Mesenchymal stem cell (in vitro differentiated cells and primary cell): ENCODE data around the gene FSTL1.

ENCODE experiments used
- DNase-seq: peaks from one replicate; pipeline ENCODE4 v3.0.0-alpha.2; 2013
- H2AFZ ChIP-seq: one replicate; pipeline ENCODE4 v1.6.1; 2013; ENCODE audit warnings: low read depth, mild to moderate bottlenecking, control low read depth, inconsistent platforms, low read length, moderate library complexity
- H2AK5ac ChIP-seq: 2 replicates; pipeline ENCODE4 v1.6.1; 2013; ENCODE audit warnings: low read length, moderate library complexity, mild to moderate bottlenecking, inconsistent platforms; ENCODE audit not compliant: severe bottlenecking
- H2BK120ac ChIP-seq: one replicate; pipeline ENCODE4 v1.6.1; 2013; ENCODE audit warnings: low read depth, mild to moderate bottlenecking, inconsistent platforms, low read length, moderate library complexity
- H2BK12ac ChIP-seq, 2 experiments: one replicate each; pipeline ENCODE4 v1.6.1; 2013; ENCODE audit warnings: inconsistent platforms in 2 of 2, low read length in 2 of 2, mild to moderate bottlenecking in 2 of 2, moderate library complexity in 2 of 2, control low read depth in 1 of 2
- H2BK15ac ChIP-seq: one replicate; pipeline ENCODE4 v1.6.1; 2013; ENCODE audit warnings: mild to moderate bottlenecking, low read depth, inconsistent platforms; ENCODE audit not compliant: poor library complexity, severe bottlenecking
- H2BK5ac ChIP-seq: 2 replicates; pipeline ENCODE4 v1.6.1; 2013; ENCODE audit warnings: low read depth, mild to moderate bottlenecking, low read length, control low read depth, inconsistent platforms; ENCODE audit not compliant: poor library complexity, severe bottlenecking
- H3K14ac ChIP-seq, 2 experiments: one replicate each; pipeline ENCODE4 v1.6.1; 2013; ENCODE audit warnings: inconsistent platforms in 2 of 2, low read length in 2 of 2, control low read depth in 1 of 2, mild to moderate bottlenecking in 1 of 2, moderate library complexity in 1 of 2
- H3K18ac ChIP-seq, 2 experiments: one replicate each; pipeline ENCODE4 v1.6.1; 2013; ENCODE audit warnings: inconsistent platforms in 2 of 2, low read length in 2 of 2, control low read depth in 1 of 2, low read depth in 1 of 2, mild to moderate bottlenecking in 1 of 2
- H3K23ac ChIP-seq, 2 experiments: one replicate each; pipeline ENCODE4 v1.6.1; 2013; ENCODE audit warnings: inconsistent platforms in 2 of 2, low read length in 2 of 2, mild to moderate bottlenecking in 2 of 2, moderate library complexity in 2 of 2, control low read depth in 1 of 2
- H3K27ac ChIP-seq: 2 replicates; pipeline ENCODE4 v1.5.1; 2013; ENCODE audit warnings: mild to moderate bottlenecking, moderate library complexity, low read length, control low read depth, inconsistent platforms; ENCODE audit not compliant: poor library complexity, severe bottlenecking
- H3K27me3 ChIP-seq, 2 experiments: 2 replicates each; pipeline versions ENCODE4 v1.6.1 to v1.7.0; 2013; ENCODE audit warnings: low read length in 2 of 2, mild to moderate bottlenecking in 2 of 2, moderate library complexity in 2 of 2, control low read depth in 1 of 2, inconsistent platforms in 1 of 2; ENCODE audit not compliant: control insufficient read depth in 1 of 2, insufficient read depth in 1 of 2
- H3K36me3 ChIP-seq, 2 experiments: 2 replicates each; pipeline versions ENCODE4 v1.6.1 to v1.7.0; 2013; ENCODE audit warnings: low read length in 2 of 2, control low read depth in 1 of 2, inconsistent platforms in 1 of 2, low read depth in 1 of 2, mild to moderate bottlenecking in 1 of 2; ENCODE audit not compliant: insufficient read depth in 2 of 2, control insufficient read depth in 1 of 2
- H3K4ac ChIP-seq, 2 experiments: one replicate each; pipeline ENCODE4 v1.6.1; 2013; ENCODE audit warnings: inconsistent platforms in 2 of 2, low read length in 2 of 2, mild to moderate bottlenecking in 2 of 2, moderate library complexity in 2 of 2, control low read depth in 1 of 2, low read depth in 1 of 2
- H3K4me1 ChIP-seq: 2 replicates; pipeline ENCODE4 v1.6.1; 2013; ENCODE audit warnings: low read depth, low read length, control low read depth; ENCODE audit not compliant: control insufficient read depth, insufficient read depth
- H3K4me2 ChIP-seq: 2 replicates; pipeline ENCODE4 v1.6.1; 2013; ENCODE audit warnings: low read length, mild to moderate bottlenecking, inconsistent platforms; ENCODE audit not compliant: poor library complexity, severe bottlenecking
- H3K4me3 ChIP-seq, 2 experiments: 2 replicates each; pipeline versions ENCODE4 v1.5.1 to v1.7.0; 2013; ENCODE audit warnings: low read length in 2 of 2, mild to moderate bottlenecking in 2 of 2, control low read depth in 1 of 2, low read depth in 1 of 2; ENCODE audit not compliant: insufficient read depth in 1 of 2
- H3K79me1 ChIP-seq: replicated peaks from 2 replicates; pipeline ENCODE4 v1.6.1; 2013; ENCODE audit warnings: mild to moderate bottlenecking, control low read depth, low read length, inconsistent platforms; ENCODE audit not compliant: poor library complexity, severe bottlenecking
- H3K9ac ChIP-seq: 2 replicates; pipeline ENCODE4 v1.7.0; 2013; ENCODE audit warnings: mild to moderate bottlenecking, low read length, moderate library complexity
- H3K9me3 ChIP-seq: 2 replicates; pipeline ENCODE4 v1.7.0; 2013; ENCODE audit warnings: mild to moderate bottlenecking, low read length; ENCODE audit not compliant: control insufficient read depth
- H4K8ac ChIP-seq: one replicate; pipeline ENCODE4 v1.6.1; 2013; ENCODE audit warnings: inconsistent platforms, mild to moderate bottlenecking, low read length, moderate library complexity
- H4K91ac ChIP-seq: one replicate; pipeline ENCODE4 v1.6.1; 2013; ENCODE audit warnings: mild to moderate bottlenecking, low read length, inconsistent platforms
- WGBS: methylation state at CpG from one replicate; pipeline ENCODE4 v1.1.7; 2013; ENCODE audit warnings: mixed read lengths; 5-methylcytosine and 5-hydroxymethylcytosine counted together

The FSTL1 gene

GRCh38 chr3:120402257-120402656 lies 48.5 kb downstream of the FSTL1 start:
- H3K79me1 ChIP-seq = peaks cover 31% of the 10 kb centered on the region
- H3K4me1 ChIP-seq = peaks cover 4% of the 10 kb centered on the region
- no peak overlapping the region for H3K4ac ChIP-seq
- H2AK5ac ChIP-seq = no peak overlapping the region
- H3K27me3 ChIP-seq = no peaks in the 10 kb centered on the region
- no peak overlapping the region for H3K14ac ChIP-seq
- no peak overlapping the region for H3K4me2 ChIP-seq
- no peak overlapping the region for H2BK12ac ChIP-seq
- H3K27ac ChIP-seq = no peak overlapping the region
- no peak overlapping the region for H4K8ac ChIP-seq
- H3K9me3 ChIP-seq = no peaks in the 10 kb centered on the region
- no peak overlapping the region for H3K9ac ChIP-seq
- no peak overlapping the region for H2AFZ ChIP-seq
- no peak overlapping the region for H4K91ac ChIP-seq
- no peak for DNase-seq
- H3K36me3 ChIP-seq = peaks cover 58 to 99% of the 10 kb centered on the region in 2 experiments
- no peak overlapping the region for H3K23ac ChIP-seq
- H2BK15ac ChIP-seq = no peak overlapping the region
- no peak overlapping the region for H2BK120ac ChIP-seq
- H3K4me3 ChIP-seq = no peak overlapping the region
- no peak overlapping the region for H2BK5ac ChIP-seq
- no peak overlapping the region for H3K18ac ChIP-seq

GRCh38 chr3:120399372-120399771 lies 51.4 kb downstream of the FSTL1 start:
- no peak overlapping the region for H2BK5ac ChIP-seq
- no peak overlapping the region for H2AK5ac ChIP-seq
- H3K14ac ChIP-seq = no peak overlapping the region
- H4K91ac ChIP-seq = no peak overlapping the region
- no peak overlapping the region for H2BK12ac ChIP-seq
- H3K27ac ChIP-seq = no peak overlapping the region
- no peak overlapping the region for H3K9ac ChIP-seq
- no peak overlapping the region for H2AFZ ChIP-seq
- no peak overlapping the region for H3K4ac ChIP-seq
- no peak for DNase-seq
- H3K27me3 ChIP-seq = no peaks in the 10 kb centered on the region
- H3K18ac ChIP-seq = no peak overlapping the region
- H4K8ac ChIP-seq = no peak overlapping the region
- no peak overlapping the region for H3K23ac ChIP-seq
- no peak overlapping the region for H3K4me2 ChIP-seq
- H3K4me3 ChIP-seq = no peak overlapping the region
- peaks cover 18% of the 10 kb centered on the region for H3K79me1 ChIP-seq
- H3K9me3 ChIP-seq = no peaks in the 10 kb centered on the region
- no peak overlapping the region for H2BK120ac ChIP-seq
- H2BK15ac ChIP-seq = no peak overlapping the region
- peaks cover 53 to 99% of the 10 kb centered on the region in 2 experiments for H3K36me3 ChIP-seq
- H3K4me1 ChIP-seq = no peaks in the 10 kb centered on the region
- 100% methylated on average over 2 of the region's 2 CpGs for WGBS

- Histone ChIP-seq H2BK15ac (no peak overlapping the region), H3K36me3 (peaks cover 45 to 85% of the 10 kb centered on the region in 2 experiments), H3K4me2 (no peak overlapping the region), H2AK5ac (no peak overlapping the region), H3K9me3 (no peaks in the 10 kb centered on the region), H3K9ac (no peak overlapping the region), H3K14ac (no peak overlapping the region), H2BK120ac (no peak overlapping the region), H3K18ac (no peak overlapping the region), H3K27ac (no peak overlapping the region), H3K79me1 (peaks cover 8% of the 10 kb centered on the region), H3K4ac (no peak overlapping the region), H4K8ac (no peak overlapping the region), H2AFZ (no peak overlapping the region), H2BK12ac (no peak overlapping the region), H3K4me1 (no peaks in the 10 kb centered on the region), H3K23ac (no peak overlapping the region), H3K27me3 (no peaks in the 10 kb centered on the region), H2BK5ac (no peak overlapping the region), H4K91ac (no peak overlapping the region), H3K4me3 (no peak overlapping the region)
- DNase-seq = no peak
- 97% methylated on average over 8 of the region's 8 CpGs for WGBS
Measured at GRCh38 chr3:120396469-120396868, 54.3 kb downstream of the FSTL1 start.

GRCh38 chr3:120394347-120394746 lies 56.4 kb downstream of the FSTL1 start:
- Histone ChIP-seq H3K14ac (no peak overlapping the region), H3K79me1 (peaks cover 3% of the 10 kb centered on the region), H2BK15ac (no peak overlapping the region), H3K4me3 (no peak overlapping the region), H3K27ac (no peak overlapping the region), H2AFZ (no peak overlapping the region), H2BK12ac (no peak overlapping the region), H4K8ac (no peak overlapping the region), H3K18ac (no peak overlapping the region), H3K23ac (no peak overlapping the region), H3K9ac (no peak overlapping the region), H3K9me3 (no peaks in the 10 kb centered on the region), H2AK5ac (no peak overlapping the region), H3K36me3 (peaks cover 28 to 63% of the 10 kb centered on the region in 2 experiments), H2BK120ac (no peak overlapping the region), H4K91ac (no peak overlapping the region), H3K4me1 (no peaks in the 10 kb centered on the region), H2BK5ac (no peak overlapping the region), H3K4me2 (no peak overlapping the region), H3K27me3 (no peaks in the 10 kb centered on the region), H3K4ac (no peak overlapping the region)
- DNase-seq = peak; percentile 18
- WGBS = 90% methylated on average over 2 of the region's 2 CpGs
